HepG2 (cell line): ENCODE measurements around the gene GPRIN1. TPM values are rescaled to one million over a fixed set of nuclear protein-coding genes. Genes with fewer than 3 reads are reported as not detected.

Experiments
- ARID2 ChIP-seq: sonication (generic); formaldehyde crosslinking; IDR thresholded peaks from 2 replicates; pipeline ENCODE4 v1.8.1; 2022; ENCODE audit warnings: mild to moderate bottlenecking, missing genetic modification reagents, borderline replicate concordance
- CTCF ChIP-seq: sonication (generic); formaldehyde crosslinking; IDR thresholded peaks from 2 replicates; pipeline ENCODE4 v1.5.0; 2020; ENCODE audit warnings: mild to moderate bottlenecking, missing genetic modification reagents, moderate library complexity
- DNMT3B ChIP-seq: conservative IDR thresholded peaks from 2 replicates; pipeline ENCODE4 v1.6.1; 2016; ENCODE audit warnings: missing biosample characterization, control low read depth
- JUNB ChIP-seq: sonication (generic); formaldehyde crosslinking; IDR thresholded peaks from 2 replicates; pipeline ENCODE4 v1.8.0; 2022; ENCODE audit warnings: missing genetic modification reagents, mild to moderate bottlenecking, borderline replicate concordance
- KLF12 ChIP-seq: sonication (generic); formaldehyde crosslinking; IDR thresholded peaks from 2 replicates; pipeline ENCODE4 v1.4.0; 2020; ENCODE audit warnings: missing genetic modification reagents, borderline replicate concordance
- KLF16 ChIP-seq, 2 experiments: sonication (generic) in 1 of 2; formaldehyde crosslinking in 1 of 2; IDR thresholded peaks; 2 replicates each; pipeline versions ENCODE4 v1.6.1 to v1.8.0; 2016 to 2023; ENCODE audit warnings: missing genetic modification reagents in 2 of 2, missing compliant biosample characterization in 1 of 2
- NFAT5 ChIP-seq: sonication (generic); formaldehyde crosslinking; IDR thresholded peaks from 2 replicates; pipeline ENCODE4 v1.4.0; 2020; ENCODE audit warnings: missing genetic modification reagents
- PITX1 ChIP-seq: sonication (generic); formaldehyde crosslinking; IDR thresholded peaks from 2 replicates; pipeline ENCODE4 v1.5.1; 2020; ENCODE audit warnings: mild to moderate bottlenecking, missing genetic modification reagents
- REPIN1 ChIP-seq: sonication (generic); formaldehyde crosslinking; IDR thresholded peaks from 2 replicates; pipeline ENCODE4 v1.8.0; 2022; ENCODE audit warnings: missing genetic modification reagents, low read depth, mild to moderate bottlenecking, borderline replicate concordance
- STAT5B ChIP-seq: sonication (generic); formaldehyde crosslinking; IDR thresholded peaks from 2 replicates; pipeline ENCODE4 v1.4.0; 2020; ENCODE audit warnings: missing genetic modification reagents
- TCF12 ChIP-seq, 2 experiments: fragments of 450-650 bp in 1 of 2; sonication (generic) in 1 of 2; formaldehyde crosslinking in 1 of 2; IDR thresholded peaks; 2 replicates each; pipeline versions ENCODE4 v1.6.1 to v1.8.0; 2017 to 2022; ENCODE audit warnings: antibody characterized with exemption in 1 of 2, mild to moderate bottlenecking in 1 of 2, missing genetic modification reagents in 1 of 2, moderate library complexity in 1 of 2
- TOPORS ChIP-seq: sonication (generic); formaldehyde crosslinking; IDR thresholded peaks from 2 replicates; pipeline ENCODE4 v1.8.0; 2023; ENCODE audit warnings: mild to moderate bottlenecking, missing genetic modification reagents
- ZBTB39 ChIP-seq: sonication (generic); formaldehyde crosslinking; IDR thresholded peaks from 2 replicates; pipeline ENCODE4 v1.5.0; 2020; ENCODE audit warnings: missing genetic modification reagents
- ZBTB7B ChIP-seq: sonication (generic); formaldehyde crosslinking; IDR thresholded peaks from 2 replicates; pipeline ENCODE4 v1.4.0; 2020; ENCODE audit warnings: missing genetic modification reagents
- ZNF205 ChIP-seq: IDR thresholded peaks from 2 replicates; pipeline ENCODE4 v1.6.1; 2018; ENCODE audit warnings: missing biosample characterization, missing genetic modification reagents
- ZNF253 ChIP-seq: sonication (generic); formaldehyde crosslinking; IDR thresholded peaks from 2 replicates; pipeline ENCODE4 v1.8.0; 2022; ENCODE audit warnings: mild to moderate bottlenecking, missing genetic modification reagents, borderline replicate concordance
- ZNF354B ChIP-seq: sonication (generic); formaldehyde crosslinking; IDR thresholded peaks from 2 replicates; pipeline ENCODE4 v1.8.0; 2022; ENCODE audit warnings: mild to moderate bottlenecking, missing genetic modification reagents
- ZNF430 ChIP-seq: sonication (generic); formaldehyde crosslinking; IDR thresholded peaks from 2 replicates; pipeline ENCODE4 v1.9.0; 2021; ENCODE audit warnings: mild to moderate bottlenecking, missing genetic modification reagents
- ZNF776 ChIP-seq: sonication (generic); formaldehyde crosslinking; IDR thresholded peaks from 2 replicates; pipeline ENCODE4 v1.4.0; 2020; ENCODE audit warnings: mild to moderate bottlenecking, missing genetic modification reagents
- ZNF792 ChIP-seq: IDR thresholded peaks from 2 replicates; pipeline ENCODE4 v1.6.1; 2016
- polyA plus RNA-seq, 8 experiments: library from polyadenylated mRNA; depleted of rRNA in 3 of 8; stranded (reverse) in 7 of 8; unstranded in 1 of 8; fragments of >200 nt; fragmentation: Illumina TruSeq in 4 of 8; extraction: Trizol in 4 of 8; gene quantifications; 2 replicates each; pipeline versions ENCODE4 v1.2.1 to v1.2.3, GENCODE V29; 2011 to 2016; ENCODE audit warnings: low read depth in 4 of 8, missing spikeins in 1 of 8, mixed read lengths in 1 of 8; ENCODE audit not compliant: insufficient read depth in 1 of 8
- total RNA-seq, 5 experiments: library from RNA; depleted of rRNA; stranded (reverse); fragments of >200 nt; fragmentation: Illumina TruSeq; extraction: Trizol; gene quantifications; 2 replicates each; pipeline ENCODE4 v1.2.3, GENCODE V29; 2016; ENCODE audit warnings: low read depth in 1 of 5

GPRIN1 gene
- total and polyA plus RNA-seq, 2 of the 13 experiments (the other 11 are each of a cell fraction or from before 2014, with no cell fraction given), result 0.32 to 2.0 TPM

- TF ChIP-seq DNMT3B (CRISPR knock-in tag), result peak; percentile 95
- no peak for TF ChIP-seq CTCF
- peak; percentile 64; the same call in 1 of the 2 replicates for TF ChIP-seq NFAT5
- TF ChIP-seq TOPORS, result peak; percentile 78; the same call in 1 of the 2 replicates
- no peak for TF ChIP-seq REPIN1 (CRISPR knock-in tag)
- no peak for TF ChIP-seq ZBTB7B (CRISPR knock-in tag)
- peak; percentile 80; the same call in 1 of the 2 replicates for TF ChIP-seq ZNF792 (CRISPR knock-in tag)
- peak in 1 of 2 experiments; percentile 91; a peak in 2 of 4 replicates for TF ChIP-seq KLF16 (CRISPR knock-in tag; IDR thresholded peaks at IDR 0.05)
- no peak for TF ChIP-seq ZNF205 (CRISPR knock-in tag)
- TF ChIP-seq ZNF430 (CRISPR knock-in tag), result peak; percentile 89; the same call in 1 of the 2 replicates
- TF ChIP-seq ZNF253 (CRISPR knock-in tag), result 0 out of 2 replicates have a peak, but pooled peaks have one; percentile 40
- 0 out of 2 replicates have a peak, but pooled peaks have one; percentile 77 for TF ChIP-seq STAT5B (CRISPR knock-in tag)
- no peak for TF ChIP-seq ARID2
- TF ChIP-seq ZNF776, result no peak
- no peak for TF ChIP-seq PITX1 (CRISPR knock-in tag)
- no peak for TF ChIP-seq TCF12 (IDR thresholded peaks at IDR 0.05)
- no peak for TF ChIP-seq TCF12 (CRISPR knock-in tag; IDR thresholded peaks at IDR 0.05)
- no peak for TF ChIP-seq JUNB
- no peak for TF ChIP-seq ZBTB39 (CRISPR knock-in tag)
- TF ChIP-seq KLF12, result no peak
- no peak for TF ChIP-seq ZNF354B (CRISPR knock-in tag)
Observed at GRCh38 chr5:176611435-176611834, 1.5 kb upstream of the GPRIN1 start (continued).
